Uterus (tissue), 2 donors: ENCODE measurements around the gene WDSUB1.

Experiments
- POLR2A ChIP-seq, 2 donors: fragments of 450-650 bp; IDR thresholded peaks; one replicate each; pipeline ENCODE4 v1.6.1; 2016; ENCODE audit warnings: antibody characterized with exemption in 2 of 2, mild to moderate bottlenecking in 1 of 2, moderate library complexity in 1 of 2
- TF ChIP-seq, protein P1 (sequence below), 4 experiments: fragments of 200-600 bp in 2 of 4; fragments of 450-650 bp in 2 of 4; sonication (generic) in 2 of 4; IDR thresholded peaks; one replicate each; pipeline ENCODE4 v1.5.1; 2016 to 2019; ENCODE audit warnings: antibody characterized with exemption in 4 of 4, mild to moderate bottlenecking in 2 of 4, moderate library complexity in 1 of 4

DNA sequence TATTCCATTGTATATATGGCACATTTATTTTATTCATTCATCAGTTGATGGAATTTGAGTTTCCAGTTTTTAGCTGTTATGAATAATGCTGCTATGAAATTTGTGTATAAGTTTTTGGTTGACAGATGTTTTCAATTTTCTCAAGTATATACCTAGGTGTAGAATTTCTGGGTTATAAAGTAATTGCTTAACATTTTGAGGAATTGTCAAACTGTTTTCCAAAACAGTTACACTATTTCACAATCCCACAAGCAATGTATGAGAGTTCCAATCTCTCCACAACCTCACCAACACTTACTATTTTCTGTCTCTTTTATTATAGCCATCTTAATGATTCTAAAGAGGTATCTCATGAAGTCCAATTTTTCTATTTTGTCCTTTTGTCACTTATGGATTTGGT is 12.5 kb upstream of the WDSUB1 start:
- TF ChIP-seq POLR2A (IDR thresholded peaks at IDR 0.05): no peak
- TF ChIP-seq, protein P1, sequence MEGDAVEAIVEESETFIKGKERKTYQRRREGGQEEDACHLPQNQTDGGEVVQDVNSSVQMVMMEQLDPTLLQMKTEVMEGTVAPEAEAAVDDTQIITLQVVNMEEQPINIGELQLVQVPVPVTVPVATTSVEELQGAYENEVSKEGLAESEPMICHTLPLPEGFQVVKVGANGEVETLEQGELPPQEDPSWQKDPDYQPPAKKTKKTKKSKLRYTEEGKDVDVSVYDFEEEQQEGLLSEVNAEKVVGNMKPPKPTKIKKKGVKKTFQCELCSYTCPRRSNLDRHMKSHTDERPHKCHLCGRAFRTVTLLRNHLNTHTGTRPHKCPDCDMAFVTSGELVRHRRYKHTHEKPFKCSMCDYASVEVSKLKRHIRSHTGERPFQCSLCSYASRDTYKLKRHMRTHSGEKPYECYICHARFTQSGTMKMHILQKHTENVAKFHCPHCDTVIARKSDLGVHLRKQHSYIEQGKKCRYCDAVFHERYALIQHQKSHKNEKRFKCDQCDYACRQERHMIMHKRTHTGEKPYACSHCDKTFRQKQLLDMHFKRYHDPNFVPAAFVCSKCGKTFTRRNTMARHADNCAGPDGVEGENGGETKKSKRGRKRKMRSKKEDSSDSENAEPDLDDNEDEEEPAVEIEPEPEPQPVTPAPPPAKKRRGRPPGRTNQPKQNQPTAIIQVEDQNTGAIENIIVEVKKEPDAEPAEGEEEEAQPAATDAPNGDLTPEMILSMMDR (IDR thresholded peaks at IDR 0.05): no peak
